IPS-18c (cell line): ENCODE measurements around the gene ATP1B3.
"Not testable (repeated sequence)": the region's sequence is repeated elsewhere in the genome, so short reads cannot be mapped to it uniquely, and the experiment has no call there.

Experiments used
- H3K4me3 ChIP-seq: 2 replicates; pipeline ENCODE4 v1.7.0; 2013; ENCODE audit warnings: low read depth, mild to moderate bottlenecking, low read length, moderate library complexity; ENCODE audit not compliant: insufficient read depth
- H3K9me3 ChIP-seq: one replicate; pipeline ENCODE4 v1.6.1; 2013; ENCODE audit warnings: mild to moderate bottlenecking, low read length, moderate library complexity; ENCODE audit not compliant: control insufficient read depth, insufficient read depth

The ATP1B3 gene

DNA sequence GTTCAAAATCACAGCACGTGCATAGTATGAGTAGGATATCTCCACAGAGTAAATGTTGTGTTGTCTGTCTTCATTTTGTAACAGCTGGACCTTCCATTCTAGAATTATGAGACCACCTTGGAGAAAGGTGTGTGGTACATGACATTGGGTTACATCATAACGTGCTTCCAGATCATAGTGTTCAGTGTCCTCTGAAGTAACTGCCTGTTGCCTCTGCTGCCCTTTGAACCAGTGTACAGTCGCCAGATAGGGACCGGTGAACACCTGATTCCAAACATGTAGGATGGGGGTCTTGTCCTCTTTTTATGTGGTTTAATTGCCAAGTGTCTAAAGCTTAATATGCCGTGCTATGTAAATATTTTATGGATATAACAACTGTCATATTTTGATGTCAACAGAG is 49.2 kb downstream of the ATP1B3 start:
- not testable (repeated sequence) for H3K4me3 ChIP-seq, H3K9me3 ChIP-seq

DNA sequence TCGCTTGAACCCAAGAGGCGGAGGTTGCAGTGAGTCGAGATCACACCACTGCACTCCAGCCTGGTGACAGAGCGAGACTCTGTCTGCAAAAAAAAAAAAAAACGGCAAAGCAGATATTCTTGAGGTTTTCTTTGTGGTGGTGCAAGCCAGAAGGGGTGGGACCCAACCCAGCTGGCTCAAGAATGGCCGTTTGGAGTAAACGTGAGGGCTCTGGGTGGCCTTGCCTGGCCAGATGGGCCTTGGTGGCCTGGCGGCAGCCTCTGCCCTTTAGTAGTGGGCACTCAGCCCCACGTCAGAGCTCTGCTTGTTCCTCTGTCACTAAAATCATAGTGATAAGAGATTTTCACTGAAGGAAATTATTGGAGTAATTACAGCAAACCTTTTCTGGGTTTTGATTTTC is 50.5 kb downstream of the ATP1B3 start:
- H3K4me3 ChIP-seq, result no peak overlapping the region

DNA sequence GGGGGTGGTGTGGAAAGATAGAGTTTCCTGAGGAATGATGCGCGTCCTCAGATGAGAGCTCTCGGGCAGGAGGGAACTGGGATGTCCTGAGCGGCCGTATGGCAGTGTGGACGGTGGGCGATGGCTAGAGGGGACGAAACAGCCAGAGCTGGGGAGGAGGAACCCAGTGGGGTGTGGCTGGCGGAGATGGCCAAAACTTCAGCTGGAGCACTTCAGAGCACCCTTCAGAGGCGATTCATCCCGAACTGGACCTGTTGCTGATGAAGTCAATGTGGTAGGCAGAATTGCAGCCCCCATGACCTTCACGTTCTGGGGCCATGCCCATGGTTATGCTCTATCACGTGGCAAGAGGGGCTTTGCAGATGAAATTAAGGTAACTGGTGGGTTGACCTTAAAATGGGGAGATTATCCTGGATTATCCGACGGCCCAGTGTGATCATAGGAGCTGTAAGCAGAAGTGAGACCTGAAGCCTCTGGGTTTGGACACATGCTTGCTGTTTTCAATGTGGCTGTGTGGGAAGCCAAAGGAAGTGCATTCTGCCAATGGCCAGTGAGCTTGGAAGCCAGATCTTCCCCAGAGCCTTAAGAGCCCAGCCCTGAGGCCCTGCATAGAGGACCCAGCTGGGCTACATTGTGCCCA is 52.3 kb downstream of the ATP1B3 start:
- Histone ChIP-seq H3K9me3 (no peaks in the 10 kb centered on the region), H3K4me3 (no peak overlapping the region)

More for the DNA sequence above, 50.5 kb downstream of the ATP1B3 start:
- H3K9me3 ChIP-seq, result no peaks in the 10 kb centered on the region

DNA sequence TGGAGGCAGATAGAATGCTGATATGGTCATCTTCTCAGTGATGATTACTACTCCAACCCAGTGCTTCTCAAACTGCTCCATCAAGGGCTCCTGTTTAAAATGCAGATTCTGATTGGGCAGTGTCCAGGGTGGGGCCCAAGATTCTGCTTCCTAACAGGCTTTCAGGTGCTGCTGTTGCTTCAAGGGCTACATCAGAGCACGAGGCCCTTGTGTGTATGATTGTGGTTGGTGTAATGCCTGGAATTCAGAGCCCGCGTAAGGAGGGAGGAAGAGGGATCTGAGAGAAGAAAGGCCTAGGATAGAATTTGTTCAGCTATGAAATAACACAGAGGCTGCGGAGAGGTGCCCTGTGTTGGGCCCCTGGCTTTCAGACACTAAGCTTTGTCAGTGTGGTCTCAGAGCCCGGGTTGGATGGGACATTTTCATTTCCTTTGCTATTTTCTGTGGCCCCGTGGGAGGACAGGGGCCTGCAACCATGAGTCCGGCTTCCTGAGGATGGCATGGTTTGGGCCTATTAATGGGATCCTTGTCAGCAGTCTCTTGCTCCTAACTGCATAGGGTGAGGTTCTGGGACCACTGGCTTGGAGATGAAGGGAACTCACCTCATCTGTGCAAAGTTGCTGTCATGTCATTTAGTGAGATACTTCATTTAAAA is 53.0 kb downstream of the ATP1B3 start:
- no peak overlapping the region for H3K4me3 ChIP-seq
- H3K9me3 ChIP-seq, result no peaks in the 10 kb centered on the region

DNA sequence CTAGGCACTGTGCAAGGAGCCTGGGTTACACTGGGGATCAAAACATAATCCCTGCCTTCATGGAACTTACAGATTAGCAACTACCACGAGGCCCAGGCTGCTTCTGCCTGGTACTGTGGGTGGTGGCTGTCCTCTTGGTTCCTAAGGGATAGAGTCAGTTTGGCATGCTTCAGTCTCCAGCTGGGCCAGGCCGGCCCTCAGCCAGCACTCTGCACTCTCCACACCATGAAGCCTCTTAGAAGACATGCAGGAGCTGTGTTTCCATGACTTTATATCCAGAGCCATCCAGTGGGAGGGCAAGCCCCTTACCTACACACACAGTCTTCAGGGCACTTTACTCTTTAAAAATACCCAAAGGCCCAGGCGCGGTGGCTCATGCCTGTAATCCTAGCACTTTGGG is 54.4 kb downstream of the ATP1B3 start:
- Histone ChIP-seq H3K9me3 (no peaks in the 10 kb centered on the region), H3K4me3 (no peak overlapping the region)

DNA sequence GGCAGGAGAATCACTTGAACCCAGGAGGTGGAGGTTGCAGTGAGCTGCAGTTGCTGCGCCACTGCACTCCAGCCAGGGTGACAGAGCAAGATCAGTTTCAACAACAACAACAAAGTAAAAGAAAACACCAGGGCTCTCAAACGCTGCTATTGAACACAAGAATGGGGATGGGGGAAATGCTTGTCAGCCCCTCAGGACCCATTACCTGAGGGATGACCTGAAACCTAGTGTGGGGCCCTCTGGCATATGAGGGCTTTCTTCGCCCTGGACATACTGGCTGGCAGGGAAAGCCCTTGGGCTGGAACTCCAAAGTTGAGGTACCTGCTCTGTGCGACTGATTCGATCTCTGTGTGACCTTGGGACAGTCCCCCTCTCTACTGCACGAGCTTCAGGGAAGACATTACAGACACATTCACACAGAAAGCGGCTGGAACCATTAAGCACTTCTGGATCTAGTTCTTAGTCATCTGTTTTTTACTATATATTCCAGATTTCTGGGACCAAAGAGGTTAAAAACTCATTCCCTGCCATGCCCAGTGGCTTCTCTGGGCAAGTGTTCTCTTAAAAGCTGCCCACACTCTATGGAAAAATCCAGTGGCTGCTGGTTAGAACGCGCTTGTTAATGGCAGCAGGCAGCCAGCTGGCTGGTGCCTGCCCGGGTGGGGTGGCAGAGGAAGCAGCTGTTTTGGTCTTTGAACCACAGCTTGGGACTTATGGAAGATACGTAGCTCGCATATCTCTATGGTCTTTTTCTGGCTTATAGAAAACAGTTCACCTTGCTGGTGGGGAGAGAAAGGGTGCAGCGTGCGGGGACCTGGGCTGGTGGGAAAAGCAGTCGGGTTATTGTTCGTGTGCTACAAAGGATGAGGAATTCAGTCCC is 57.2 kb downstream of the ATP1B3 start:
- Histone ChIP-seq H3K4me3 (no peak overlapping the region), H3K9me3 (no peaks in the 10 kb centered on the region)

DNA sequence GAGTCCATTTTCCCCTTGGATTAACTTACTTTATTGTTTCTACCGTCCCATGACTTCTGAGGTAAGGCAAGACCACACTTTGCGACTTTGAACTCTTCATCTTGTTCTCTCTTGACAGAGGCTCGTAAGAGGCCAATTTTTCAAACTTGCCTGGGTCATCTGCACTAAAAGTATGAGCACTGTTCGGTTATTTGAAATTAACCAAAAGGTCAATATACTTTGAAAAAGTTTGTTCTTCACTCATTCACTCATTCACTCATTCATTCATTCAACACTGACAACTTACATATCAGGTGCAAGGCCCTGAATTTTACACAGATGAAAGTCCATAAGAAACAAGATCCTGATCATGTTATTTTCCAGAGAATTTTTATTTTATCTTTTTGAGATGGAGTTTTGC is 57.9 kb downstream of the ATP1B3 start:
- Histone ChIP-seq H3K4me3 (no peak overlapping the region), H3K9me3 (no peaks in the 10 kb centered on the region)

DNA sequence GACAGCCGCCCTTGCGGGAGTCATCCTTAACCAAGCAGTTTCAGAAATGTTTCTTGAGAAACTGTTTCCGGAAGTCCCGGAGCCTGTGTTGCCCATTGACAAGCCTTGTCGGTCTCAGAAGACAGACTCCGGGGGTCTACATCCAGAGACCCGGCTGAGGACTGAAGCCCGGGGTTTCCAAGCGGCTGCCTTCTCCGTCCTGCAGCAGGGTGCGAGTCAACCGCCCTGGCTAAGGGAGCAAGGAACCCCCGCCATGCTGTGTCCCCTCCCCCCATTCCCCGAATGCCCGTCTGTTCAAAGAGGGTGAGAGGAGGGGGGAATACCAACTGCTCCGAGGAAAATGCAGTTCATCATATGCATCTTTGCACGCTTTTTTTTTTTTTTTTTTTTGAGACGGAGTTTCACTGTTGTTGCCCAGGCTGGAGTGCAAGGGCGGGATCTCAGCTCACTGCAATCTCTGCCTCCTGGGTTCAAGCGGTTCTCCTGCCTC is 61.6 kb downstream of the ATP1B3 start:
- no peak overlapping the region for H3K4me3 ChIP-seq
- H3K9me3 ChIP-seq, result no peaks in the 10 kb centered on the region

DNA sequence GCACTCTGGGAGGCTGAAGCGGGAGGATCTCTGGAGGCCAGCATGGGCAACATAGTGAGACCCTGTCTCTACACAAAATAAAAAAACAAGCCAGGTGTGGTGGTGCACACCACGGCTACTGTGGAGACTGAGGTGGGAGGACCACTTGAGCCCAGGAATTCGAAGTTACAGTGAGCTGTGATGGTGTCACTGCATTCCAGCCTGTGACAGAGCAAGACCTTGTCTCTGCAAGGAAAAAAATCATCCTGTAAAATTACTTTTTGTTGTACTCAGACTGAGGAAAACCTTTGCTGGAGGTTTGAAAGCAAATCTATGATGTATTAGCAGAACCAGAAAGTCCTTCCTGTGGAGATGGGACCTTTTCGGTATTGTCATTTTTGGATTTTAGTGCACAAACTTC is 63.3 kb downstream of the ATP1B3 start:
- H3K4me3 ChIP-seq, result no peak overlapping the region
- no peaks in the 10 kb centered on the region for H3K9me3 ChIP-seq

DNA sequence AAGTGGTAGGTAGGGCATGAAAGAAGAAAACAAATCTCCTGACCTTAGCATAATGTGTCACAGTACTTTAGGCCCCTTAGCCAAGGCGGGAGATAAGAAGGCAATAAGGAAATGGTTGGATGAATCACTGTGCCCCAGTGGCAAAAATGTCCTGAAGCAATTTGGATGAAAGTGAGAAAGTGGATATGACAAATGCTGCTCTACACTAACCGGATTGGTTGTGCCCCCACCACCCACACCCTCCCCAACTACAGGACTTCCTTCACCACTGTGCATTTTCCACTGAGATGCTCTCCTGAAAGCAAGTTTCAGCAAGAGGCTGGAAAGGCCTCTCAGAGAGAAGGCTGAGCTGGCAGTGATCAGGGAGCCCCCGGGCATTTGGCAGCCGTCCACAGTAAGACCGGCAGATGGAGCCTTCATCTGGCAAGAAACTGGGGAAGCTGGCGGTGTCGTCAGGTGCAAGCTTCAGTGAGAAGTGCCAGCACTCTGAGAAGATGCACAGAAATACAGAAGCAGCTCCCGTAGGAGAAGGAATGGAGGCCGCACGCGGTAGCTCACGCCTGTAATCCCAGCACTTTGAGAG is 63.8 kb downstream of the ATP1B3 start:
- Histone ChIP-seq H3K4me3 (no peak overlapping the region), H3K9me3 (no peaks in the 10 kb centered on the region)

DNA sequence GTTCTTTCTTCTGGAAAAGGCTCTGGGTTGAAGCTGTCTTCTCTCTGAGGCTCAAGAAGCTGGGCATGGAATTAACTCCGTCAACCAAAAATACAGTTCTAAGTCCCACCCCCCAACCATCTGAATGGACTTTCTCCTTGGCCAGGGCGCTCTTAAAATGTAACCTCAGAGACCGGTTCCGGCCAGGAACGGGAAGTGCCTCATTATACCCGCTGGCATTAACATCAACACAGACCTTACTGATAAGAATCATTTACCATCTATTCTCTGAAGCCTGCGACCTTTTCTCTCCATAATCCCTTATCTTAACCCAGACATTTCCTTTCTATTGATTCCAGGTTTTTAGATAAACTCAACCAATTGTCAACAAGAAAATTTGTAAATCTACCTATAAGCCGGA is 64.7 kb downstream of the ATP1B3 start:
- Histone ChIP-seq H3K9me3 (no peaks in the 10 kb centered on the region), H3K4me3 (no peak overlapping the region)

DNA sequence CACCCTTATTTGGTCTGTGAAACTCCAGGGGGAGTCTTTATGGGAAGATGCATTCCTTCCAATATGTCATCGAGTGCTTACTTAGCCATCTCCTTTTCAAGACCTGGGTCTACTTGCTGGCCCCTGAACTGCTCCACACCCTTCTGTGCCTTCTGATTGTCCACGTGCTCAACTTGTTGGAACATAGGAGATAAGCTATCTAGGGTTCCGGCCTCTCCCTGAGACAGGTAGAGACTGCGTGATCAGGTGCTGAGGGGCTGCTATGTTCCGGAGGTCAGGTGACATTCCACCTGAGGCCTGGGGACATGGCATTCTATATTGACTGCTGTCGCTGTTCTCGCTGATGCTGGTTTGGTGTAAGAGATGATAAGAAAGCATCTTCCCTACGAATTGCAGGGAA is 65.6 kb downstream of the ATP1B3 start:
- Histone ChIP-seq H3K4me3 (no peak overlapping the region), H3K9me3 (no peaks in the 10 kb centered on the region)

DNA sequence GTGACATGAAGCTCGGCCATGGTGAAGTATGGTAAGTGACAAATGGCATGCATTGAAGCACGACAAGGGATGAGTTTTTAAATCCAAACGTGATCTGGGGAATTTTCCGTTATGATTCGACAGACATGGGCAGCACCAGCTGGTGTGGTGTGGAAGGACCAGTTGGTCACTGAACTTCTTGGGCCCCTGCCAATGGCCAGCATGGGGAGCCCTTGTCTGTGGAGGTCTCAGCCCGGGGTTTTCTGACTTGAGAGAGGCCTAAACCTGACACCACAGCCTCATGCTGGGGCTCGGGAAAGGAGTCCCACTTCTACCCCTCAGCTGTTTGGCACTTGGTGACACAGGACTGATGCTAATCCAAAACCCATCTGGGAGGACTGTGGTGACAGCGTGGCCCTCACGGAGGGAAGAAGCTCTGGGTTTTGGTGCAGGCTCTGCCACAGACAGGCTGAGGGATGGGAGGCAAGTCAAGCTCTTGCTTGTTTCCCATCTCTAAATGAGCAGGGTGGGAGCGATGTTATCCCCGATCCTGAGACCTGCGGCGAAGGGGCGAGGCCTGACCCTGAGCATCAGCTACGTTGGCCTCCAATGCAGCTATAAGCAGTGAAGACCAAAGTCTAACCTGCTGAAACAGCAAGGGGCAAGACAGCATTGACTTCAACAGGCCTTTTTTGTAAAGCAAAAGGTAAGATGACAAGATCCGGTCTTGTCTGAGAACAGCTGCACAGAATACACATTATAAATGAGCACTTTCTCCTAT is 69.5 kb downstream of the ATP1B3 start:
- Histone ChIP-seq H3K4me3 (no peak overlapping the region), H3K9me3 (no peaks in the 10 kb centered on the region)

DNA sequence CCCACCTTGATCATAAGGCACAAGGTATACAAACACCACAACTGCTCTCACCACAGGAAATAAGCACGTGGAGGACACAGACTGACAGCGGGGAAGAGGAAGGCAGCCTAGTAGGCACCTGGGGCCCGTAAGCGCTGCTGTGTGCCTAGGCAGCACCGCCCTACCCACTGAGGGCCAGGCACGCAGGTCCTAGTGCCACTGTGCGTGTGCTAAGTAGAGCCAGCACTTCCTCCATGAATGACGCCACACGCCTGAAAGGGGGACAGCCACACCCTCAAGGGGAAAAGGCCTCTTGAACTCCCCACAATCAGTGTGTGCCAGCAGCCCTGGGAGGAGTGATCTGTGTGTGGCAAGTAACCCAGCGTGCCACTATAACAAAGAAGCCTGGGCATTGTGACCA is 73.0 kb downstream of the ATP1B3 start:
- no peak overlapping the region for H3K4me3 ChIP-seq

DNA sequence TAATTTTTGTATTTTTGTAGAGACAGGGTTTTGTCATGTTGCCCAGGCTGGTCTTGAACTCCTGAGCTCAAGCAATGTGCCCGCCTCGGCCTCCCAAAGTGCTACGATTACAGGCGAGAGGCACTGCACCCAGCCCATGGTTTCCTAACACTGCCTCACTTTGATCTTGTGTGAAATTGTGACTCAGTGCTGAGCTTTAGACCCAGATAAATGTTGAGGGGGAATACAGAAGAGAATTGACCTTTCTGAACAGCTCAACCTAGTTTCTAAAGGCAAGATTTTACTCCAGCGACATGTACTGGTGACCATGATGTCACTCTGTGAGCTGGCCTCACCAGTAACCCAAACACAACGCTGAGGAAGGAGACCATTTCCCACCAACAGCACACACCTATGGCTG is 73.5 kb downstream of the ATP1B3 start:
- Histone ChIP-seq H3K4me3 (no peak overlapping the region), H3K9me3 (no peaks in the 10 kb centered on the region)

More for the DNA sequence above, 73.0 kb downstream of the ATP1B3 start:
- no peaks in the 10 kb centered on the region for H3K9me3 ChIP-seq

DNA sequence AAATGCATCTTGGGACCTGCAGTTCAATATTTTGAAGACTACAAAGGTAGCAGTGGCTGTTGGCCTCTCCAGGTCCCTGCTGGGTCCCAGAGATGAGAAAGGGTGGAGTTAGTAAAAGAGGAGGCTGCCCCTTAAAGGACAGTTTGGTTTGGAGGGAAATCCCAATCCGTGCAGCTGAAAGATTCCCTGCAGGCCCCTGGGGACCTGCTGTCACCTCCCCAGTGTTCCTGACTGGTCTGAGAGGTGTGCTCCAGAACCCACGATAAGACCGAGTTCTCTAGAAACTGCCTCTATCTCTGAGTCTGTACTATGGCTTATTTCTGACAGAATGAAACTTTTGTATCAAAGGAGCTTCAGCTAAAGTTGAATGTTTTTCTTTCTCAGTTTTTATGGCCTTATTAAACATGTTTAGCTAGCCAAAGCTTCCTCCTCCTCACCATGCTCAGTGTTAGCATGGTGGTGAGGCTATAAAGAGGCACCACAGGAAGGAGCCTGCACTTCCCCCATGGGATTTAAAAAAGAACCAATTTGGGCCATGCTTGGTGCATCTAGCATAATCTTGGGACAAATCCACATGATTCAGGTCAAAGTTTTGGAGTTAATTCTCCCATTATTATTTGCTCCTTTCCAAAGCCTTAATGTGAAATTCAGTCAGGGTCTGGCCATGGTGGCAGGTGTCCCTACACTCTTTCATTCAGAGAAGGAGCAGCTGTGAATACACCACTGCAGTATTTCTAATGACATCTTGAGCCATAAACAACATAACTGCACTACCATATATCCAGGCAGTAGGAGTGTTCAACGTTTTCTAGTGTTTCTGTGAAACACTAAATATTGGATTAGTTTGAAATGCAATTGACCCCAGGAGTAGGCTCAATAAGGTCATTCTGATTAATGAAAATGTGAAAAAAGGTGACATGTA is 74.4 kb downstream of the ATP1B3 start:
- no peak overlapping the region for H3K4me3 ChIP-seq
- H3K9me3 ChIP-seq, result no peaks in the 10 kb centered on the region
